Umbilical cord (tissue), 2 donors: ENCODE results near the gene DYNC1LI2. TPM values are rescaled to one million over a fixed set of nuclear protein-coding genes. Genes with fewer than 3 reads are reported as not detected.

Source experiments
- DNase-seq: peaks from one replicate; pipeline ENCODE4 v3.0.0-alpha.2; 2015; ENCODE audit warnings: low spot score
- total RNA-seq: library from RNA; depleted of rRNA; stranded (reverse); fragments of >200 nt; gene quantifications from one replicate; pipeline ENCODE4 v1.2.3, GENCODE V29; 2014; ENCODE audit warnings: low replicate concordance; ENCODE audit not compliant: insufficient read depth

The DYNC1LI2 gene
- total RNA-seq, 1 donor from 2014 or later, result 152 TPM

DNA sequence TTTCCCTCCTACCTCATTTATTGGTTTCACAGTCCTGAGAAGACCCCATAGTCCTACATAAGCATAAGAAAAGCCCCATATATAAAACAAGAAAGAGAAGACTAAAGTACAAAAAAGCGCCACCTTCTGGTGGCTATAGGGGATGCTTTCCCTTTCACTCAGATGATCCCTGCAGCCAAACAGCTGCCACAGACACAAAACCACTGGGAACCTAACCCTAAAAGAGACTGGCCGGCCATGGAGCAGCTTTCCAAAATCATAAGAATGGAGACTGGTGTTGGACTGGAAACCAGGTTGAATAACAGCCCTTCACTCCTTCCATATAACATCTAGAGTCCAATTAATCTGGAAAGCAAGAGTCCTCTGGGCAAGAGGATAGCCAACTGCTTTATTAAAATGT is 11.4 kb downstream of the DYNC1LI2 start:
- DNase-seq, result no peak

DNA sequence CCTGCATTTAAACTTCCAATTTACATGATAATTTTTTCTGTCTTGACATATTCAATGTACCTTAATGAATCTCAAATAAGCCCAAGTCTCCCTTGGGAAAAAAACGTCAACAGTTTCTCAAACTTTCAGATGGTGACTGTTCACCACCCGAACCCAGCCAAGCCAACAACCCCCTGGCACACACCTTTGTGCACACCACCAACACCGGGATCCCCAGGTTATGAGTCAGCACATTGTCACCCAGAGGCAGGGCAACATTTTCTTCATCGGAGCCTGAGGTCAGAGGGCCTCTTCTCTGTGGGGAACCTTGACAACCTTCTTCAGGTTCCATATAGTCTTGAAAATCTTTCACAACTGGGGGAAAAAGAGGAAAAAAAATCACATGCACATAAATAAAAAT is 15.5 kb downstream of the DYNC1LI2 start:
- no peak for DNase-seq

DNA sequence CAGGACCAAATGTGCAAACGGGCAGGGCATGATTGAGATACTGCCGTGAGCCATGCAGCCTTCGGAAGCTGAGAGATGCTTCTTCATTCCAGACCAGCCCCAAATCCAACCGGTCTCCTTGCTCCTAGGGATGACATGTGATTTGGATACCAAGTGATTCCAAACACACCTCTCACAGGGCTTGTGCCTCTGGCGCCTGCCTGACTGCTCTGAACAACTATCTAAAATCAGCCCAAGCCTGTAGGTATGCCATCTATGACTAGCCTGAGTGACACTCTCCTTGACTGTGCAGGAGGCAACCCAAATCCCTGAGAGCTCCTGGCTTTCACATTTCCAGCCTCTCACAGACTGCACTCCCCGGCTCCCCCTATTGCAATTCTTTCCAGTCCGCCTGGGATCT is 20.3 kb downstream of the DYNC1LI2 start:
- no peak for DNase-seq

DNA sequence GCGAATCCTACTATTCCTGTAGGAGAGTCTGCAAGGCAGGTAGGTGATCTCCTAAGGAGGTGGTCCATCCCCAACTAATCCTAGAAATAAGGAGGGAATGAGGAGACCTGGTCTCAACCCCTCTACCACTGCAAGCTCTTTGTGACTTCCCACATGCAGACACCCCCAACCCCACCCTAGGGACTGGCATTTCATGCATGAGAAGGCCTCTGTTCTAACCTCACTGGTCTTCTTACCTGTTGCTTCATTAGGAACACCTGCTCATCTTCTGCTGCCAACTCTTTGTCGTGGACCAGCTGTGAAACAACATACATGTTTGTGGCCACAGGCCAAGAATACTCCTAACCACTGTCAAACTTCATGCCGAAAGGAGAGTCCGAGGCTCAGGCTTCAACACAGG is 22.6 kb downstream of the DYNC1LI2 start:
- DNase-seq, result no peak

DNA sequence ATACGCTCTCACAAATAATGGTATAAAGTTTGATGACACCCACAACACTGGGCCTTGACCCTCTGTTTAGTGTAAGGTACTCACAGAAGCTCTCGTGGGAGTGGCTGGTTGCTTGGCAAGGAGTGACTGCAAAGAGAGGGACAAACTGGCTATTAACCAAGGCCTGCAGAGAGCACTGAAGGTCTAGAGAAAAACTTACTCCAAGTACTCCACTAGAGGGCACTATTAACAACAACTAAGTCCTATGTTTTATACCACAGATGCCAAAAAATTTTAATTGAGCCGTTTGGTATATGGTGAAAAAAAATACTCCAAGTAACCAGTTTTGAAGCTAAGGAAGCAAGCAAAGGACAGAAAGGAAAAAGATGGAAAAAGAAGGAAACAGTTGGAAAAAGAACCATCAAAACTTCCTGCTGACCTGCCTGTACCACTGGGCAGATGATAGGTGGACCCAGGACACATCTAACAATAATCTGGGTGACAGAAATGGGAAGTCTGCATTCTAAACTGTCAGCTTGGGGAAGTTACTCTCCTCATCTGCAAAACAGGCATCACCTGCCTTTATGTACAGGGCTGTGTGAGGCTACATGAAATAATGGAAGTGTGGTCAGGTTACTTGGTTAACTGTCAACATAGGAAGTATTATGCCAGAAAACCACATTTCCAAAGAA is 23.2 kb downstream of the DYNC1LI2 start:
- peak; percentile 50 for DNase-seq

DNA sequence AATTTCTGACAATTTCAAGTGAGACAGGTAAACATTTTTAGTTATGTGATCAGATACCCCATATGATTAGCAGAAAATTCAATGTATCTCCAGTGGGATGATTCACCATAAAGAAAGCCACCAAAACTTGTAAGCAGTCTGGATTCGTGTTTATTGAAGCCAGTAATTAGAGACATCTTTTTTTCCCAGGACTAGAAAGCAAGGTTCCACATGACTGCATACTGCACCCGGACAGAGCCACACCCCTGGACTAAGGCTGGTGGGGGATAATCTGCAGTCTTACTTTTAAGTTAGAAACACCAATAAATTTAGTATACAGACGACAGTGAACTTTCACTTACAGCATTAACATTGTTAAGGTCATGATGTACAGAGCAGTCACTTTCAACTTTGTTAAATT is 30.6 kb downstream of the DYNC1LI2 start:
- DNase-seq, result no peak

DNA sequence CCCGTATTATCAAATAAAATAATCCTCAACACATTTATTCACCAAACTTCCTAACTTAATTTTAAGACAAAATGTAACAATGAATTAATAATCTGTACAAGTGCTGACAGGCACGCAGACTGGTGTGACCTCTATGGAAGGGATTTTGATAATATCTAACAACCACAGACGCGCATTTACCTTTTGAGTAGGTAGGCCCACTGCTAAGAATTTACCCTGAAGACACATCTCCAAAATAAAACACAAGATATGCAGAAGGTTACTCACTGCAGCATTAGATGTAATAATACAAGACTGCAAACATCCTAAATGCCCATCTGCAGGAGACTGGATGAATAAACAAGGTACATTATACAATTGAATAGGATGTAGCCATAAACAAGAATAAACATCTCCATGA is 32.2 kb downstream of the DYNC1LI2 start:
- no peak for DNase-seq

DNA sequence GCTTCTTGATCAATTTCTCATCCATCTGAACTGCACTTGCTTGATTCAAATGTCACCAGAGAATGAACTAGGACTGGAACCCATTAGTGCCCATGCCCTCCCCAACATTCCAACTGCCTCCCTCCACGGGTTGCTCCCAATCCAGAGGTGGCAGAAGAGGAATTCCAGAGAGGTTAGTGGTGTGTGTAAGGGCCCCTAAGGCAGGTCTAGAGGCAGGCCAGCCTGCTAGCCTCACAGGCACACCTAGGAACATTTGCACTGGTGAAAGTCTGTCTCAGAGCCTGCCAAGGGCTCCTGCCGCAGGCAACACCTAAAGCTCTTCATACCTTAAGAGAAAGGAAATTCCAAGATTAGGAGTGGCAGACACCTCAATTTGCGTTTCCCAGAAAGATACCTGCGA is 33.6 kb downstream of the DYNC1LI2 start:
- no peak for DNase-seq

DNA sequence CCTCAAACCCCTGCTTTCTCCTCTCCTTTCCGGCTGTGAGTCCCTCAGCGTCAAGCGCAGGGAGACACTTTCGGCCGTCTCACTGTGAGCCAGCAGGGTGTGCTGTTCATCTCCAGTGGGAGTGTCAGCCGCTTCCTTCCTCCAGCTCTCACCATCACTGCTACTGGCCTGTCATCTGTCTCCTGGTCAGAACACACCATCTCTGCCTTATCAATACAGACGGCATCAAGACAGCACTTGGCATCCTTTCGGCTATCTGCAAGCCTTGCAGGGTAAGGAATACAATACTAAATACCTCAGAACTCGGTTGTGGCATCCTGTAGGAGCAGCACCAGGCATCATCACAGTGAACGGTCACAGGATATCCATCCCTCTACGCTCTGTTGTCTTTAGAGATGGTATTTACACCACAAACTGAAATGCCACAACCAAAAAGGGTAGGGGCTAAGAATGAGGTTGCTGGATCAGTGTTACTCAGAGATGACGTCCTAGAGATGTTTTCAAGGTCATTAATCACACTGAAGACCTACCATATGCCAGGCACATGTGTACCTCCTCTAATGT is 34.2 kb downstream of the DYNC1LI2 start:
- no peak for DNase-seq

DNA sequence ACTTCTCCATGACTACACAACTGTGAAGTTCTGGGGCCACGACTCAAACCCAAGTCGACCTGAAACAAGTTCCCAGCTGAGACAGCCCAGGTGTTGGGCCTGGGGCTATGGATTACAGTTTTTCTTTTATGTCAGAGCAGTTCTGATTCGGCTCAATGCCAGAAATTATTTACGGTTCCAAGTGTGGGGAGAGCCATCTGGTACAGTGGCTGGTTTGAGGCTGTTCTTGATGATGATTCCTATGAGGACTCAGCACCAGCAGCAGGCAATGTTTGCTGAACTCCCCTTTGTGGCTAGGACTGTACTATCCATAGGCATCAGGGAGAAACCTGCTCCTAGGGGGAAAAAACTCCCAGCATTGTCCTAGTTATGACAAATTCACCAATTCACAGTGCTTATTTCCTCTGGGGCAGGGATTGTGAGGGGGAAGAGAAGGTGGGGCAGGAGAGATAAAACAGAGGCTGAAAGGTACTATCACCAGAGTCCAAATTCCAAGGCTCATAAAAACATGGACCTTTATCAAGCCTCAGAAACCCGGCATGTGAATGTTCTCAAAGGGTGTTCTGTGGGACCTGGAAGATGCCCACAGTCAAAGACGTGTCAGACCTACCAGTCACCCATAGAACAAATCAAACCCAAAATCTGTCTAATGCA is 36.6 kb downstream of the DYNC1LI2 start:
- DNase-seq, result no peak

DNA sequence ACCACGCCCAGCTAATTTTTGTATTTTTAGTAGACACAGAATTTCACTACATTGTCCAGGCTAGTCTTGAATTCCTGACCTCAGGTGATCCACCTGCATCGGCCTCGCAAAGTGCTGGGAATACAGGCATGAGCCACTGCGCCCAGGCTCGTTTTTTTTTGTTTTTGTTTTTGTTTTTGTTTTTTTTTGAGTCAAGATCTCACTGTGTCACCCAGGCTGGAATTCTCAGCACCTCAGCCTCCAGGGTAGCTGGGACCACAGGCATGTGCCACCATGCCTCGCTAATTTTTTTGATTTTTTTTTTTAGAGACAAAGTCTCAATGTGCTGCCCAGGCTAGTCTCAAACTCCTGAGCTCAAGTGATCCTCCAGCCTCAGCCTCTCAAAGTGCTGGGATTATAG is 37.3 kb downstream of the DYNC1LI2 start:
- no peak for DNase-seq

DNA sequence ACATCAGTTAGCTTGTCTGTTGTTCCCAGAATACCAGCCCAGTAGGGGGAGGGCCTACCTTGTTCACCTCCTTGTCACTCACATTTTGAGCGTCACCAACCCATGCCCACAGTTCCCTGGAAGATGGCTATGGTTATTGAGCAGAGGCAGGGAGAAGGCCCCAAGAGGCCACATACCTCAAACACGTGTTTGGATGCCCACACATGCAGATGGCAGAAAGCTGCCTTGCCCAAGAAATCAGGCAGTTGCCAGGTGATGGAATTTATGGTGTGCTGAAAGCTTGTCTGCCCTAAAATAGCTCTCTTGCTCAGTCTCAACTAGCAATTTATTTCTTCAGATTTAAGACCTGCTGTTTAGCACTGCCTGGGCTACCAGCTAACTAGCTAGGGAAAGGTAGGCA is 38.3 kb downstream of the DYNC1LI2 start:
- no peak for DNase-seq

DNA sequence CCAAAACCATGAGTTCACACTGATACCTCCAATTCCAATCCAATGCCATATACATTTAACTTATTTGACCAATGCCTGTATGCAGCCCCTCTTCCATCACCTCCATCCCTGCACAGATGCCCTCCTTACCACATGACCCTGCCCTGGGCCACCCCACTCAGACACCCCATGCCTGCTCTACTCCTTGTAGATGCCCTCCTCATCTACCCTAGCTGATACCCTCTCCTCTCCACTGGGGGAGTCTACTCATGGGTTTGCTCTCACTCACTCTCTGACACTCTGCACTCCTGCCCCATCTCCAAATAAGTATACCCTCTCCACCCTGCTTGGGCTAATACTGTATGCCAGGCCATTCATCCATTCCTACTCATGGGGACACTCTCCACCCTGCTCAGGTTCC is 38.9 kb downstream of the DYNC1LI2 start:
- DNase-seq, result no peak

DNA sequence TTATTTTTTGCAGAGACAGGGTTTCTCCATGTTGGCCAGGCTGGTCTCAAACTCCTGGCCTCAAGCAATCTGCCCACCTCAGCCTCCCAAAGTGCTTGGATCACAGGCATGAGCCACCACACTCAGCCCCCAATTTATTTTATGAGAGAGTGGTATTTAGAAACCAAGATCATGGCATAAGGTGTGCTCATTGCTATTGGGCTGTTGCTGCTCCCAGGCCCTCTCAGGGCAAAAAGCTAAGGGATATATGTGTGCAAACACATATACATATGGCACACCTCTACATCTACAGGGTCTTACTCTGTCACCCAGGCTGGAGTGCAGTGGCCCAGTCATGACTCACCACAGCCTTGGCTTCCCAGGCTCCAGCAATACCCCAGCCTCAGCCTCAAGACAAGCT is 39.8 kb downstream of the DYNC1LI2 start:
- DNase-seq, result no peak

DNA sequence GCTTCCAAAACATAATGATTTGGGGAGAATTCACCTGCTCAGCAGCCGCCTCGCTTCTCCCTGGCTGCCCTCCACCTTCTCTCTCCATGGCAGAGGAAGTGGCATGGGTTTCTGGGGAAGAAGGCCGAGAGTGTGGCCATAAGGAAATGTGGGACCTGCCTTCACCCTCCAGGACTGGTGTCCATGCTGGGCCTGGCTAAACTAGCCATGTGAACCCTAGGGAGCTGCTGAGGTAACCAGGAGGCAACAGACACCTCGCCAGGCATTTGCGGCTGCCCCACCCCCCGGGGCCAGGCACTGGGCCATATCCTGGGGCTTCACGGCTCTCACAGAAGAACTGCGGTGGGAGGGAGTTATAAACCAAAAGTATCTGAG is 44.9 kb downstream of the DYNC1LI2 start:
- no peak for DNase-seq

DNA sequence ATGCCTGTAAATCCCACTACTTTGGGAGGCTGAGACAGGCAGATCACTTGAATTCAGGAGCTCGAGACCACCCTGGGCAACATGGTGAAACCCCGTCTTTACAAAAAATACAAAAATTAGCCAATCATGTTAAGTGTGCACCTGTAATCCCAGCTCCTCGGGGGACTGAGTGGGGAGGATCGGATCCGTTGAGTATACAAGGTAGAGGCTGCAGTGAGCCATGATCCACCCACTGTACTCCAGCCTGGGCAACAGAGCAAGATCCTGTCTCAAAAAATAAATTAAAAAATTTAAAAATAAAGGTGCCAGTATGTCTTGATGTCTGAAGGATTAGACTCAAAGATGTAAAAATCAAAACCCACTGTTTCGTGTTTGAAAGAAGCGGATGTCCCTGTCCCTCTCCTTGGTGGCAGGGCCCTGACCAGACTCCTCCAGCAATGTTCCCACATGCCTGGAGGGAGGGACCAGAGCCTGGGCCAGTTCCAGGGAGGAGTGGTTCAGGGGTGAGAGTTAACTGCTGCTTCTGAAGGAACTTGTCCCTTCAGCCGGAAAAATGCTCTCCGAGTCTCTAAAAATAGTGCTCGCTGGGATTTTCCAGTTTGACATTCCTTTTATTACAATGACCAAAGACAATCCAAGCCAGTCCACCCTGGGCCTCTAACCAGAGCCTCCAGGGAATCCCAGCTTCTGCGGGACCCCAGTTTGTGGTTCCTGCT is 45.5 kb downstream of the DYNC1LI2 start:
- peak; percentile 42 for DNase-seq

DNA sequence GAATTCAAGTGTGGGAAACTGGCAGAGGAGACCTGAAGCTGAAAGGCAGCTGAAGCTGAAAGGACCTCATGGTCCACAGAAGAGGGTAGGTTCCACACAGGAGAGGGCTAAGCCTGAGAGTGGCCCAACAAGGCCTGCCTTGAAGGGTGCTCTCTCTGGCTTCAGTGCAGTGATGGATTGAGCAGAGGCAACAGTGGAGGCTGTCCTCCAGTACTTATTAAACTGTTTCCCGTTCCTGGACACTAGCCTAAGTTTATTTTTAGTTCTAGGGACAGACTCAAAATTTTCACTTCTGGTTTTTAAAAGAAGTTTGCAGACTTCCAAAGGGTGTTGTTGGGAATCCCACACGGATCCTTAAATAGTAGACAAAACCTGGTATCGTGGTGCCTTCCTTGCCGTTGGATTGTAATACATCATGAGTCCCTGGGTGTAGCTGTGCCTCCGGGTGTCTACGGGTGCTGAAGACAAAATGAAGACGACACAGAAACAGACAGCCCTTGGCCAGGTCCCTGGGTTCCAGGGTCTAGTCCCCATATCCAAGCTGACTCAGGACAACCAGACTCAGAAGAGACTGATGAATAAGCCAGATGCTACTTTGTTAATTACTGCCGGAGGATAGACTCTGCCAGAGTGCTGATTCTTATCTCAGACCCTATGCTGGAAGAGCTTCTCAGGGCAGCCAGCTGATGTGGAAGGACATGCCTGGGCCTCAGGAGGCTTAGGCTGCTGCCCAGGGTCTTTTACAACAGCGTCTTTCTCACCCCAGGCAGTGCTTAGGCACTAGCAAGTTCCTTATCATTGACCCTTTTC is 47.8 kb downstream of the DYNC1LI2 start:
- peak; percentile 61 for DNase-seq

DNA sequence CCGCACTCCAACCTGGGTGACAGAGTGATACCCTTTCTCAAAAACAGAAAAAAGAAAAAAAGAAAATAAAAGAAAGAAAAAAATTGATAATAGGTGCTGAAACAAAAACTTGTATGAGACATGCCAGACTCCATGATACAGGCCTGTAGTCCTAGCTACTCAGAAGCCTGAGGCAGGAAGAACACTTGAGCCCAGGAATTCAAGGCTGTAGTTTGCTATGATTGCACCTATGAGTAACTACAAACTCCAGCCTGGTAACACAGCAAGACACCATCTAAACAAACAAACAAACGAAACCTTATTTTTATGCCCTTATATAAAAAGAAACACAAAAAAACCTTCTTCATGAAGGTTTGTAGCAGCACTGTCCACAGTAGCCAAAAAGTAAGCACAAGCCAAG is 49.9 kb downstream of the DYNC1LI2 start:
- DNase-seq, result no peak

DNA sequence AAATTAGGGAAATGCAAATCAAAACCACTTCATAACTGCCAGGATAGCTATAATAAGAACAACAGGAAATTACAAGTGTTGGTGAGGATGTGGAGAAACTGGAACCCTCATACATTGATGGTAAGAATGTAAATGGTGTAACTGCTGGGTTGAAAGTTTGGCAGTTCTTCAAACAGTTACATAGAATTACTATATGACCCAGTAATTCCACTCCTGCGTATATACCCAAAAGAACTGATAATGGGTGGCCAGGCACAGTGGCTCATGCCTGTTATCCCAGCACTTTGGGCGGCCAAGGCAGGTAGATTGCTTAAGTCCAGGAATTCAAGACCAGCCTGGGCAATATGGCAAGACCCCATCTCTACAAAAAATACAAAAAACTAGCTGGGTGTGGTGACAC is 50.4 kb downstream of the DYNC1LI2 start:
- no peak for DNase-seq

DNA sequence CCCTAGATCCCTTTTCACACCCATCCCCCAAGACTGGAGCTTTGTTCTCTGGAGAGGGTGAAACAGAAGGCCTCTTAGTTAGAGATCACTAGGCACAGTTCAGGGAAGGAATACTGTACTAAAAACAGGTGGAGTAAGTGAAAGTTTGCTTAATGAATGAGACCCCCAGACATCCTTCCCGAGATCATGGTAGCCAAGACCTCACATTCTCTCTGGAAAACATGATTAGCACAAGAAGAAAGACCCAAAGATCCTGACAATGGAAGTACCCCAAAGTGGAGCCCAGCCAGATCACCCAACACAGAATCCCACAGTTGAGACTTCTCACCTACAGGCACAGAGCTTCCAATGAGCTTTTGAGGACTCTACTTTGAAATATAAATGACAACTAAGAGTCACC is 51.5 kb downstream of the DYNC1LI2 start:
- no peak for DNase-seq

DNA sequence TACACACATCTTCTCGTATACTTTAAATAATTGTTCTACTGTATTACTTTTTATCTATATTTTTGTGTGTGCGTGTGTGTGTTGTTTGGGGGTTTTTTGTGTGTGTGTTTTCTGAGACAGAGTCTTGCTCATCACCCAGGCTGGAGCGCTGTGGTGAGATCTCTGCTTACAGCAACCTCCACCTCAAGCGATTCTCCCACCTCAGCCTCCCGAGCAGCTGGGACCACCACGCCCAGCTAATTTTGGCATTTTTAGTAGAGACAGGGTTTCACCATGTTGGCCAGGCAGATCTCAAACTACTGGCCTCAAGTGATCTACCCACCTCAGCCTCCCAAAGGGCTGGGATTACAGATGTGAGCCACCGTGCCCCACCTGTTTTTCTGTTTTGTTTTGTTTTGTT is 53.4 kb downstream of the DYNC1LI2 start:
- DNase-seq, result no peak
